Gastrocnemius medialis (tissue), 4 donors: ENCODE measurements around the gene OXCT1.
A peak's percentile ranks its signal among the peaks of the same experiment; 100 is the strongest.

Source experiments
- POLR2A ChIP-seq, 2 donors: fragments of 450-650 bp; IDR thresholded peaks; one replicate each; pipeline ENCODE4 v1.6.1; 2017; ENCODE audit warnings: antibody characterized with exemption in 2 of 2, mild to moderate bottlenecking in 2 of 2, moderate library complexity in 2 of 2
- TF ChIP-seq, protein P1 (sequence below), 5 experiments: fragments of 450-650 bp in 3 of 5; fragments of 200-600 bp in 2 of 5; sonication (generic) in 2 of 5; IDR thresholded peaks in 4 of 5; conservative IDR thresholded peaks in 1 of 5; 1 replicate in 4 of 5; 2 replicates in 1 of 5; pipeline ENCODE4 v1.5.1; 2016 to 2019; ENCODE audit warnings: antibody characterized with exemption in 5 of 5, mild to moderate bottlenecking in 3 of 5, moderate library complexity in 3 of 5

DNA sequence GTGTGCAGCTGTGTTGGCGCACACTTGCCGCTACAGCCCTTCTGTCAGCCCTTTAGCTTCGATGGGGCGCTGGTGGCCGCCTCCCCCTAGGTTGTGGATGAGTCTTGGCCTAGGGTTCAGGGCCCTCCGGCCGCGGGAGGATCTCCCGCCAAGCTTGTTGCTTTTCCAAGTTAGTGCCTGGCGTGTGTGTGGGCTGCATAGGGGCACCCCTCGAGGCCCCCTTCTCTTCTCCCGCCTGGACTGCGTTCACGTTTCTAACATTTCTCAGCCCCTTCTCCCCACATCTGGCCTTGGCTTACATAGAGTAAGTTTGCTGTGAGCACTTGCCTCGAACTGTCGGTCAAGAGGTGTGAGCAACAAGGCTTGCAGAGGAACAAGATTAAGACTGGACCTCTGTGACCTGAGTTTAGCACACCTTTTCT is 413 bp upstream of the OXCT1 start:
- TF ChIP-seq, protein P1, sequence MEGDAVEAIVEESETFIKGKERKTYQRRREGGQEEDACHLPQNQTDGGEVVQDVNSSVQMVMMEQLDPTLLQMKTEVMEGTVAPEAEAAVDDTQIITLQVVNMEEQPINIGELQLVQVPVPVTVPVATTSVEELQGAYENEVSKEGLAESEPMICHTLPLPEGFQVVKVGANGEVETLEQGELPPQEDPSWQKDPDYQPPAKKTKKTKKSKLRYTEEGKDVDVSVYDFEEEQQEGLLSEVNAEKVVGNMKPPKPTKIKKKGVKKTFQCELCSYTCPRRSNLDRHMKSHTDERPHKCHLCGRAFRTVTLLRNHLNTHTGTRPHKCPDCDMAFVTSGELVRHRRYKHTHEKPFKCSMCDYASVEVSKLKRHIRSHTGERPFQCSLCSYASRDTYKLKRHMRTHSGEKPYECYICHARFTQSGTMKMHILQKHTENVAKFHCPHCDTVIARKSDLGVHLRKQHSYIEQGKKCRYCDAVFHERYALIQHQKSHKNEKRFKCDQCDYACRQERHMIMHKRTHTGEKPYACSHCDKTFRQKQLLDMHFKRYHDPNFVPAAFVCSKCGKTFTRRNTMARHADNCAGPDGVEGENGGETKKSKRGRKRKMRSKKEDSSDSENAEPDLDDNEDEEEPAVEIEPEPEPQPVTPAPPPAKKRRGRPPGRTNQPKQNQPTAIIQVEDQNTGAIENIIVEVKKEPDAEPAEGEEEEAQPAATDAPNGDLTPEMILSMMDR (IDR thresholded peaks at IDR 0.05 in 4 of 5, conservative IDR thresholded peaks at IDR 0.05 in 1 of 5), result no peak
- TF ChIP-seq POLR2A (IDR thresholded peaks at IDR 0.05), result peak in 1 of 2 donors; percentile 4
